IMR-90 (cell line): Measurements from ENCODE around the gene GNL3L. TPM values are rescaled to one million over a fixed set of nuclear protein-coding genes. Genes with fewer than 3 reads are reported as not detected.
A peak's percentile ranks its signal among the peaks of the same experiment; 100 is the strongest.

ENCODE experiments used
- ATAC-seq: fragments of 200-7000 bp; cut with Tn5 transposase; 2 replicates; pipeline ENCODE4 v1.9.1; 2020; ENCODE audit warnings: low read depth, mild to moderate bottlenecking, moderate library complexity
- BruUV-seq: library from RNA; stranded (reverse); fragments of 400-500 nt; replicated peaks from 2 replicates; lab custom pipeline; 2021; lab: Mats Ljungman, UMichigan
- CTCF ChIA-PET: fragments of 300-600 bp; formaldehyde crosslinking; extraction: SDS; loops from one replicate; lab custom pipeline; 2021; ENCODE audit warnings: antibody characterized with exemption; lab: Yijun Ruan, JAX
- POLR2A ChIA-PET: fragments of 300-600 bp; sonication (Branson Sonifier 250); formaldehyde crosslinking; loops from one replicate; lab custom pipeline; 2022; ENCODE audit warnings: antibody characterized with exemption; ENCODE audit not compliant: unreplicated experiment; lab: Charles Lee
- DNase-seq: peaks from one replicate; pipeline ENCODE4 v3.0.0; 2013
- H2AFZ ChIP-seq: replicated peaks from 2 replicates; pipeline ENCODE3; 2013; ENCODE audit warnings: low read length, mild to moderate bottlenecking; ENCODE audit not compliant: poor library complexity
- H2AK5ac ChIP-seq: 2 replicates; pipeline ENCODE4 v1.6.1; 2013; ENCODE audit warnings: low read depth, low read length, inconsistent platforms
- H2AK9ac ChIP-seq: replicated peaks from 2 replicates; pipeline ENCODE3; 2013; ENCODE audit warnings: mild to moderate bottlenecking, low read depth, low read length, moderate library complexity; ENCODE audit not compliant: poor library complexity
- H2BK120ac ChIP-seq: 2 replicates; pipeline ENCODE4 v1.6.1; 2013; ENCODE audit warnings: low read depth, low read length, inconsistent platforms
- H2BK15ac ChIP-seq: 3 replicates; pipeline ENCODE4 v1.6.1; 2013; ENCODE audit warnings: low read depth, low read length, inconsistent platforms
- H2BK20ac ChIP-seq: 2 replicates; pipeline ENCODE4 v1.6.1; 2013; ENCODE audit warnings: low read depth, mild to moderate bottlenecking, inconsistent platforms, low read length, moderate library complexity
- H2BK5ac ChIP-seq: 2 replicates; pipeline ENCODE4 v1.6.1; 2013; ENCODE audit warnings: mild to moderate bottlenecking, low read depth, low read length, inconsistent platforms; ENCODE audit not compliant: poor library complexity, severe bottlenecking
- H3K14ac ChIP-seq: replicated peaks from 2 replicates; pipeline ENCODE4 v1.6.1; 2013; ENCODE audit warnings: low read depth, low read length, inconsistent platforms
- H3K18ac ChIP-seq: 2 replicates; pipeline ENCODE4 v1.6.1; 2013; ENCODE audit warnings: low read depth, low read length, control low read depth
- H3K23ac ChIP-seq: 2 replicates; pipeline ENCODE4 v1.6.1; 2013; ENCODE audit warnings: low read depth, low read length, inconsistent platforms
- H3K27ac ChIP-seq: 2 replicates; pipeline ENCODE4 v1.5.1; 2013; ENCODE audit warnings: mild to moderate bottlenecking, control low read depth, low read length; ENCODE audit not compliant: insufficient read depth
- H3K27me3 ChIP-seq: 2 replicates; pipeline ENCODE4 v1.6.1; 2013; ENCODE audit warnings: low read length; ENCODE audit not compliant: control insufficient read depth, insufficient read depth
- H3K36me3 ChIP-seq: 2 replicates; pipeline ENCODE4 v1.6.1; 2013; ENCODE audit warnings: low read length, mixed read lengths; ENCODE audit not compliant: control insufficient read depth, insufficient read depth
- H3K4ac ChIP-seq: 2 replicates; pipeline ENCODE4 v1.6.1; 2013; ENCODE audit warnings: low read depth, low read length, inconsistent platforms
- H3K4me1 ChIP-seq: 2 replicates; pipeline ENCODE4 v1.6.1; 2013; ENCODE audit warnings: low read length, mixed read lengths; ENCODE audit not compliant: control insufficient read depth, insufficient read depth
- H3K4me2 ChIP-seq: 2 replicates; pipeline ENCODE4 v1.6.1; 2013; ENCODE audit warnings: low read depth, mild to moderate bottlenecking, control low read depth, low read length, moderate library complexity
- H3K4me3 ChIP-seq: 2 replicates; pipeline ENCODE4 v1.5.1; 2013; ENCODE audit warnings: low read depth, mild to moderate bottlenecking, control low read depth, low read length, moderate library complexity; ENCODE audit not compliant: insufficient read depth
- H3K56ac ChIP-seq: 2 replicates; pipeline ENCODE4 v1.6.1; 2013; ENCODE audit warnings: low read length, inconsistent platforms; ENCODE audit not compliant: insufficient read depth; ENCODE audit errors: extremely low read depth
- H3K79me1 ChIP-seq, 2 experiments: 2 replicates each; pipeline ENCODE4 v1.6.1; 2013; ENCODE audit warnings: low read length in 2 of 2, inconsistent platforms in 1 of 2, low read depth in 1 of 2
- H3K9ac ChIP-seq: 2 replicates; pipeline ENCODE4 v1.6.1; 2013; ENCODE audit warnings: low read depth, low read length, control low read depth
- H3K9me1 ChIP-seq: 2 replicates; pipeline ENCODE4 v1.6.1; 2013; ENCODE audit warnings: low read length, inconsistent platforms; ENCODE audit not compliant: insufficient read depth
- H3K9me3 ChIP-seq: 2 replicates; pipeline ENCODE4 v1.6.1; 2013; ENCODE audit warnings: low read length; ENCODE audit not compliant: control insufficient read depth, insufficient read depth
- H4K20me1 ChIP-seq: 2 replicates; pipeline ENCODE4 v1.6.1; 2013; ENCODE audit warnings: low read length, inconsistent platforms; ENCODE audit not compliant: insufficient read depth
- H4K5ac ChIP-seq: 2 replicates; pipeline ENCODE4 v1.6.1; 2013; ENCODE audit warnings: mild to moderate bottlenecking, low read depth, low read length, control low read depth
- H4K8ac ChIP-seq, 2 experiments: 2 replicates each; pipeline ENCODE4 v1.6.1; 2013; ENCODE audit warnings: low read depth in 2 of 2, low read length in 2 of 2, control low read depth in 1 of 2, inconsistent platforms in 1 of 2
- H4K91ac ChIP-seq: 2 replicates; pipeline ENCODE4 v1.6.1; 2013; ENCODE audit warnings: low read depth, low read length, inconsistent platforms; ENCODE audit not compliant: insufficient read depth
- MXI1 ChIP-seq: IDR thresholded peaks from 2 replicates; pipeline ENCODE4 v1.6.1; 2012; ENCODE audit warnings: low read depth, mild to moderate bottlenecking, low read length, moderate library complexity, borderline replicate concordance
- RFX5 ChIP-seq: IDR thresholded peaks from 2 replicates; pipeline ENCODE4 v1.8.0; 2012; ENCODE audit warnings: low read depth, mild to moderate bottlenecking, low read length, moderate library complexity
- WGBS, 2 experiments: methylation state at CpG; one replicate each; pipeline versions ENCODE4 v1.1.5 to v1.1.7; 2013; ENCODE audit warnings: missing lambda C conversion rate in 2 of 2; ENCODE audit not compliant: insufficient read length in 1 of 2; ENCODE audit errors: extremely low coverage in 2 of 2; 5-methylcytosine and 5-hydroxymethylcytosine counted together
- dilution Hi-C: fragments of 300-500 bp; cut with HindIII; formaldehyde crosslinking; loops from one replicate; pipeline ENCODE4 v1.14.3; 2018; ENCODE audit warnings: low sequenced_read_pairs; ENCODE audit not compliant: unreplicated experiment
- in situ Hi-C: fragments of 300-500 bp; cut with MboI; formaldehyde crosslinking; loops from 3 replicates; pipeline ENCODE4 v1.14.3; 2019; ENCODE audit warnings: low sequenced_read_pairs, inconsistent platforms, mixed read lengths
- intact Hi-C: fragments of 100-400 bp; cut with micrococcal nuclease; formaldehyde crosslinking; loops from 2 replicates; pipeline ENCODE4 v1.10.0; 2022
- polyA plus RNA-seq, 3 experiments: library from polyadenylated mRNA; depleted of rRNA; stranded (reverse); fragments of >200 nt; gene quantifications; 2 replicates each; pipeline ENCODE4 v1.2.3, GENCODE V29; 2012; ENCODE audit warnings: low replicate concordance in 1 of 3
- total RNA-seq: library from RNA; depleted of rRNA; stranded (reverse); fragments of >200 nt; gene quantifications from 2 replicates; pipeline ENCODE4 v1.2.3, GENCODE V29; 2012

GNL3L gene
- total and polyA plus RNA-seq, 2 of the 4 experiments (the other 2 are of a cell fraction) = 16.5 to 48.8 TPM

DNA sequence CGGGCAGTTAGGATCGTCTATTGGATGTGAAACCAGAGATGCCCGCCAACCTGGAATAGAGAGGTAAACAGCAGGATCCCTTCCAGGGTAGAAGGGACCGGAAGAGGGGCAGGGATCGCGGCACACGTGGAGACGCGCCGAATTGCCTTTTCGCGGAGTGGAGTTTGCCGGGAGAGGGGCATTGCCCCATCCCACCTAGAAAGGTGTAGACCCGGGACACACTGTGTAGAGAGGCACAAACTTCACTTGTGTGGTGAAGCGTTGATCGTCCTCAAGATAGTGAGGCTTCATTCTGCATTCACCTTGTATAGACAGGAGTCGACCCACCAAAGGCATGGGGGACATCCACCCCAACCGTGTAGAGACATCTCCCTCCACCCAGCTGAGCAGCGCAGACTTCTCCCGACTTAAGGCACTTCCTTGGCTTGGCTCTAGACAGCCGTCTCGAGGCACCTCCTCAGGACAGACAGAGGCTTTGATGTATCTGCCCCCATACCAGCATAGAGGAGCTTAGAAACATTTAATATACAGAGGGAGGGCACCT lies 410 bp downstream of the GNL3L start:
- Histone ChIP-seq H4K91ac (peak overlapping the region; percentile 72), H4K20me1 (no peaks in the 10 kb centered on the region), H2BK15ac (no peak overlapping the region), H4K8ac (peak overlapping the region; percentile 55 to 97), H2AFZ (peak overlapping the region; percentile 85), H2BK20ac (no peak overlapping the region), H3K9me3 (0 out of 2 replicates have a peak, but pooled peaks cover 2% of the 10 kb centered on the region), H3K4me2 (peak overlapping the region; percentile 91), H3K4me3 (peak overlapping the region; percentile 98), H3K79me1 (peaks cover 0 to 31% of the 10 kb centered on the region in 2 experiments; a peak in 3 of 4 replicates), H2AK5ac (peak overlapping the region; percentile 90), H2AK9ac (peak overlapping the region; percentile 95), H2BK5ac (peak overlapping the region; percentile 74), H3K9ac (peak overlapping the region; percentile 92), H3K23ac (peak overlapping the region; percentile 92; the same call in 1 of the 2 replicates), H3K27ac (peak overlapping the region; percentile 95), H3K27me3 (no peaks in the 10 kb centered on the region), H3K36me3 (no peaks in the 10 kb centered on the region), H3K14ac (peak overlapping the region; percentile 94), H3K4ac (peak overlapping the region; percentile 78), H3K4me1 (peaks cover 2% of the 10 kb centered on the region), H3K9me1 (no peaks in the 10 kb centered on the region), H2BK120ac (no peak overlapping the region; the same call in 1 of the 2 replicates), H3K56ac (peak overlapping the region; percentile 58), H4K5ac (peak overlapping the region; percentile 85), H3K18ac (peak overlapping the region; percentile 86)
- TF ChIP-seq RFX5 (no peak), MXI1 (peak; percentile 92; the same call in 1 of the 2 replicates)
- DNase-seq (no peak), ATAC-seq (peak; percentile 22)
- ChIA-PET CTCF (no interaction called here), POLR2A (no interaction called here)
- intact Hi-C loops (loop anchor here (1.0 kb wide), 1 partner anchor 38 kb away; no protein-coding TSS in a partner anchor), in situ Hi-C loops (no loop called here), dilution Hi-C loops (no loop called here)
- 44% methylated on average over 5 of the region's 22 CpGs; no CpG with 5 or more reads in 1 of the 2 experiments for WGBS, 2 experiments
- BruUV-seq = TSS peak; percentile 55
